ENCODE measurements around the gene CARD19. TPM values are rescaled to one million over a fixed set of nuclear protein-coding genes. Genes with fewer than 3 reads are reported as not detected.
A peak's percentile ranks its signal among the peaks of the same experiment; 100 is the strongest.

CARD19 gene
- total RNA-seq, 1 experiment from 2014 or later = 63.4 TPM

GRCh38 chr9:93057042-93057702 is 38.8 kb upstream of the CARD19 start:
- H3K36me3 ChIP-seq (ENCODE audit: control insufficient read depth, insufficient read depth, low read length) = no peaks in the 10 kb centered on the region
- H3K4me3 ChIP-seq (ENCODE audit: low read depth in 2 of 2, low read length in 2 of 2) = no peak overlapping the region
- H3K4me1 ChIP-seq (ENCODE audit: control insufficient read depth, insufficient read depth, low read length) = peaks cover 19% of the 10 kb centered on the region
- intact Hi-C loops (cut with micrococcal nuclease; ENCODE audit: unreplicated experiment) = no loop called here
- no peak for TF ChIP-seq TCF7L2 (IDR thresholded peaks at IDR 0.05; ENCODE audit: low read depth, low read length)
- TF ChIP-seq POLR2AphosphoS5 (IDR thresholded peaks at IDR 0.05; ENCODE audit: low read depth, low read length) = no peak
- TF ChIP-seq CTCF (IDR thresholded peaks at IDR 0.05) = no peak
- TF ChIP-seq SIN3A (IDR thresholded peaks at IDR 0.05; ENCODE audit: borderline replicate concordance, insufficient read depth, low read depth, low read length) = no peak
- no TSS peak for BruUV-seq (replicated peaks)
- H3K27ac ChIP-seq (ENCODE audit: low read length) = no peak overlapping the region
- DNase-seq (ENCODE audit: low read depth, low spot score) (no peak), ATAC-seq (no peak)
- ChIA-PET POLR2A (interaction anchor here (0.6 kb wide), 1 partner anchor 26 kb away, joined by 8 read pairs; no protein-coding TSS in a partner anchor), CTCF (no interaction called here)
- in situ Hi-C loops (cut with HindIII; ENCODE audit: low pct_unique_long_range_greater_than_20kb, low sequenced_read_pairs) = no loop called here
- no peaks in the 10 kb centered on the region for H3K27me3 ChIP-seq (ENCODE audit: control insufficient read depth, insufficient read depth, low read length)
- no peaks in the 10 kb centered on the region for H3K9me3 ChIP-seq (ENCODE audit: control insufficient read depth, insufficient read depth, low read depth, low read length)

DNA sequence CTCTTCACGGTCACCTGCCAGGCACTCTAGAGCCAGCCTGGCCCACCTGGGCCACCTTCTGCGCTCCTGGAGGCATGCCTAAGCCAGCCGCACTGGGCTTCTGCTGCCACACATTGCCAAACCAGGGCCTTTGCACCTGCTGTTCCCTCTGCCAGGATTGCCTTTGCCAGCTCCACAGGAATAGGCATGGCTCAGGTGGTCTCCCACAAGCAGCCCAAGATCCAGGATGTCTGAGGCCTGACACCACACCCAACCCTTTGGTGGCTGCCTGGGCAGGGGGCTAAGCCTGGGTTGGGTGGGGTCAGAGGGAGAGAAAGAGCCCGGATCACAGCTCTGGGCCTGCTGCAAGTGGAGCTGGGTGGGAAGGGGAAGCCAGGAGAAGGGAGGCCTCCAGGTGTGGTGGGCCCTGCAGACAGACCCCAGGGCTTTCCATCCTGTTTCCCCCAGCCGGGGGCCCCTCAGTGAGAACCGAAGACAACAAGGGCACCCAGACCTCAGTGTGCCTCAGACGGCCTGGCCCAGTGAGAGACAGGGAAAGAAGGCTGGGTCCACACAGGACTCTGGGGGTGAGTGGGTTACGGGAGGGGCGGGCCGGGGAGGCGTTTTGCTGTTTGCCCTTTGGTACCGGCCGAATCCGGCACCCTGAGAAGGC is 38.2 kb upstream of the CARD19 start:
- ChIA-PET CTCF (no interaction called here), POLR2A (no interaction called here)
- H3K9me3 ChIP-seq (ENCODE audit: control insufficient read depth, insufficient read depth, low read depth, low read length) = no peaks in the 10 kb centered on the region
- DNase-seq (ENCODE audit: low read depth, low spot score) (no peak), ATAC-seq (no peak)
- no TSS peak for BruUV-seq (replicated peaks)
- no peak overlapping the region for H3K27ac ChIP-seq (ENCODE audit: low read length)
- intact Hi-C loops (cut with micrococcal nuclease; ENCODE audit: unreplicated experiment) = no loop called here
- no peaks in the 10 kb centered on the region for H3K36me3 ChIP-seq (ENCODE audit: control insufficient read depth, insufficient read depth, low read length)
- H3K4me3 ChIP-seq (ENCODE audit: low read depth in 2 of 2, low read length in 2 of 2) = peak overlapping the region in 1 of 2 experiments; percentile 41; a peak in 2 of 4 replicates
- peaks cover 19% of the 10 kb centered on the region for H3K4me1 ChIP-seq (ENCODE audit: control insufficient read depth, insufficient read depth, low read length)
- H3K27me3 ChIP-seq (ENCODE audit: control insufficient read depth, insufficient read depth, low read length) = no peaks in the 10 kb centered on the region
- TF ChIP-seq CTCF (IDR thresholded peaks at IDR 0.05) = no peak
- TF ChIP-seq SIN3A (IDR thresholded peaks at IDR 0.05; ENCODE audit: borderline replicate concordance, insufficient read depth, low read depth, low read length) = no peak
- TF ChIP-seq POLR2AphosphoS5 (IDR thresholded peaks at IDR 0.05; ENCODE audit: low read depth, low read length) = no peak
- TF ChIP-seq, protein P1, sequence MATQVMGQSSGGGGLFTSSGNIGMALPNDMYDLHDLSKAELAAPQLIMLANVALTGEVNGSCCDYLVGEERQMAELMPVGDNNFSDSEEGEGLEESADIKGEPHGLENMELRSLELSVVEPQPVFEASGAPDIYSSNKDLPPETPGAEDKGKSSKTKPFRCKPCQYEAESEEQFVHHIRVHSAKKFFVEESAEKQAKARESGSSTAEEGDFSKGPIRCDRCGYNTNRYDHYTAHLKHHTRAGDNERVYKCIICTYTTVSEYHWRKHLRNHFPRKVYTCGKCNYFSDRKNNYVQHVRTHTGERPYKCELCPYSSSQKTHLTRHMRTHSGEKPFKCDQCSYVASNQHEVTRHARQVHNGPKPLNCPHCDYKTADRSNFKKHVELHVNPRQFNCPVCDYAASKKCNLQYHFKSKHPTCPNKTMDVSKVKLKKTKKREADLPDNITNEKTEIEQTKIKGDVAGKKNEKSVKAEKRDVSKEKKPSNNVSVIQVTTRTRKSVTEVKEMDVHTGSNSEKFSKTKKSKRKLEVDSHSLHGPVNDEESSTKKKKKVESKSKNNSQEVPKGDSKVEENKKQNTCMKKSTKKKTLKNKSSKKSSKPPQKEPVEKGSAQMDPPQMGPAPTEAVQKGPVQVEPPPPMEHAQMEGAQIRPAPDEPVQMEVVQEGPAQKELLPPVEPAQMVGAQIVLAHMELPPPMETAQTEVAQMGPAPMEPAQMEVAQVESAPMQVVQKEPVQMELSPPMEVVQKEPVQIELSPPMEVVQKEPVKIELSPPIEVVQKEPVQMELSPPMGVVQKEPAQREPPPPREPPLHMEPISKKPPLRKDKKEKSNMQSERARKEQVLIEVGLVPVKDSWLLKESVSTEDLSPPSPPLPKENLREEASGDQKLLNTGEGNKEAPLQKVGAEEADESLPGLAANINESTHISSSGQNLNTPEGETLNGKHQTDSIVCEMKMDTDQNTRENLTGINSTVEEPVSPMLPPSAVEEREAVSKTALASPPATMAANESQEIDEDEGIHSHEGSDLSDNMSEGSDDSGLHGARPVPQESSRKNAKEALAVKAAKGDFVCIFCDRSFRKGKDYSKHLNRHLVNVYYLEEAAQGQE (IDR thresholded peaks at IDR 0.05; ENCODE audit: insufficient read depth in 1 of 2, low read depth in 2 of 2, low read length in 1 of 2) = no peak
- no peak for TF ChIP-seq TCF7L2 (IDR thresholded peaks at IDR 0.05; ENCODE audit: low read depth, low read length)
- in situ Hi-C loops (cut with HindIII; ENCODE audit: low pct_unique_long_range_greater_than_20kb, low sequenced_read_pairs) = no loop called here
